K562 (cell line): ENCODE measurements around the gene SEC24A. TPM values are rescaled to one million over a fixed set of nuclear protein-coding genes. Genes with fewer than 3 reads are reported as not detected.

Experiments
- BCOR ChIP-seq: fragments of 450-650 bp; IDR thresholded peaks from 2 replicates; pipeline ENCODE4 v1.6.1; 2016
- FOXK2 ChIP-seq, 2 experiments: fragments of 450-650 bp; IDR thresholded peaks in 1 of 2; conservative IDR thresholded peaks in 1 of 2; 2 replicates each; pipeline ENCODE4 v1.6.1; 2016; ENCODE audit warnings: low read depth in 2 of 2, mild to moderate bottlenecking in 1 of 2
- MTA3 ChIP-seq: fragments of 450-650 bp; formaldehyde crosslinking; IDR thresholded peaks from 2 replicates; pipeline ENCODE4 v1.6.1; 2017; ENCODE audit warnings: mild to moderate bottlenecking, borderline replicate concordance
- POU5F1 ChIP-seq: fragments of 150-350 bp; IDR thresholded peaks from 2 replicates; pipeline ENCODE4 v1.6.1; 2014; ENCODE audit warnings: borderline replicate concordance, low read length, low read depth, mild to moderate bottlenecking; ENCODE audit not compliant: partially characterized antibody
- PURB ChIP-seq: sonication (generic); formaldehyde crosslinking; IDR thresholded peaks from 2 replicates; pipeline ENCODE4 v1.9.0; 2021; ENCODE audit warnings: low read depth, mild to moderate bottlenecking, missing genetic modification reagents
- STAG1 ChIP-seq: sonication (generic); formaldehyde crosslinking; IDR thresholded peaks from 2 replicates; pipeline ENCODE4 v1.5.0; 2020; ENCODE audit warnings: missing genetic modification reagents, borderline replicate concordance
- TOE1 ChIP-seq, 2 experiments: fragments of 450-650 bp in 1 of 2; sonication (generic) in 1 of 2; formaldehyde crosslinking in 1 of 2; IDR thresholded peaks; 2 replicates each; pipeline versions ENCODE4 v1.7.1 to v1.8.0; 2016 to 2022; ENCODE audit warnings: borderline replicate concordance in 2 of 2, mild to moderate bottlenecking in 2 of 2, antibody characterized with exemption in 1 of 2, inconsistent platforms in 1 of 2, low read depth in 1 of 2, missing genetic modification reagents in 1 of 2, moderate library complexity in 1 of 2
- ZBTB7A ChIP-seq: IDR thresholded peaks from 2 replicates; pipeline ENCODE4 v1.6.1; 2011; ENCODE audit warnings: low read depth, mild to moderate bottlenecking, low read length, moderate library complexity, borderline replicate concordance; ENCODE audit not compliant: control insufficient read depth
- ZKSCAN3 ChIP-seq: fragments of 250-450 bp; sonication (Bioruptor Pico); IDR thresholded peaks from 2 replicates; pipeline ENCODE4 v1.4.0; 2020
- ZNF197 ChIP-seq: fragments of 200-800 bp; sonication (Bioruptor generic); IDR thresholded peaks from 2 replicates; pipeline ENCODE4 v1.6.1; 2016; ENCODE audit warnings: low read depth, missing genetic modification characterization, missing compliant biosample characterization
- ZNF57 ChIP-seq: fragments of 450-650 bp; formaldehyde crosslinking; IDR thresholded peaks from 2 replicates; pipeline ENCODE4 v1.4.0; 2020; ENCODE audit warnings: mild to moderate bottlenecking, moderate library complexity
- ZNF785 ChIP-seq: fragments of 250-450 bp; sonication (Bioruptor Pico); IDR thresholded peaks from 2 replicates; pipeline ENCODE4 v1.4.0; 2020; ENCODE audit warnings: mild to moderate bottlenecking
- polyA plus RNA-seq, 8 experiments: library from polyadenylated mRNA; depleted of rRNA in 4 of 8; stranded (reverse) in 5 of 8; unstranded in 3 of 8; fragments of >200 nt; fragmentation: Nextera tagmentation in 2 of 8; fragmentation: Illumina TruSeq in 1 of 8; extraction: Ambion mirVana in 2 of 8; extraction: Trizol in 1 of 8; gene quantifications; 2 replicates each; pipeline versions ENCODE4 v1.2.1 to v1.2.3, GENCODE V29; 2011 to 2014; ENCODE audit warnings: inconsistent platforms in 1 of 8, missing spikeins in 1 of 8
- total RNA-seq, 7 experiments: library from RNA; depleted of rRNA in 6 of 7; stranded (reverse); fragments of >200 nt in 6 of 7; fragmentation: Illumina TruSeq in 2 of 7; extraction: Trizol in 2 of 7; gene quantifications; 2 replicates each; pipeline versions ENCODE4 v1.2.1 to v1.2.3, GENCODE V29; 2011 to 2021; ENCODE audit warnings: low replicate concordance in 1 of 7
- TF ChIP-seq, protein P1 (sequence below): sonication (generic); formaldehyde crosslinking; IDR thresholded peaks from 2 replicates; pipeline ENCODE4 v1.5.0; 2020; ENCODE audit warnings: missing genetic modification reagents
- TF ChIP-seq, protein P2 (sequence below): fragments of 250-450 bp; sonication (Bioruptor Pico); IDR thresholded peaks from 2 replicates; pipeline ENCODE4 v1.8.0; 2022; ENCODE audit warnings: inconsistent platforms, mild to moderate bottlenecking, moderate library complexity, borderline replicate concordance
- TF ChIP-seq, protein P3 (sequence below): fragments of 450-650 bp; formaldehyde crosslinking; IDR thresholded peaks from 2 replicates; pipeline ENCODE4 v1.4.0; 2022; ENCODE audit warnings: mild to moderate bottlenecking, moderate library complexity
- TF ChIP-seq, protein P4 (sequence below): fragments of 250-450 bp; sonication (Bioruptor Pico); IDR thresholded peaks from 2 replicates; pipeline ENCODE4 v1.8.0; 2021; ENCODE audit warnings: mild to moderate bottlenecking, moderate library complexity
- TF ChIP-seq, protein P5 (sequence below), 3 experiments: fragments of 200-800 bp in 1 of 3; fragments of 250-450 bp in 1 of 3; fragments of 450-650 bp in 1 of 3; sonication (Bioruptor Pico) in 1 of 3; sonication (Bioruptor generic) in 1 of 3; formaldehyde crosslinking in 1 of 3; IDR thresholded peaks; 2 replicates each; pipeline versions ENCODE4 v1.6.1 to v1.8.0; 2016 to 2022; ENCODE audit warnings: mild to moderate bottlenecking in 2 of 3, missing genetic modification characterization in 2 of 3, missing compliant biosample characterization in 1 of 3, moderate library complexity in 1 of 3

The SEC24A gene
- total and polyA plus RNA-seq, 9 of the 15 experiments (the other 6 are each of a cell fraction or from before 2014, with no cell fraction given), result 7.9 to 36.5 (median 17.5) TPM

DNA sequence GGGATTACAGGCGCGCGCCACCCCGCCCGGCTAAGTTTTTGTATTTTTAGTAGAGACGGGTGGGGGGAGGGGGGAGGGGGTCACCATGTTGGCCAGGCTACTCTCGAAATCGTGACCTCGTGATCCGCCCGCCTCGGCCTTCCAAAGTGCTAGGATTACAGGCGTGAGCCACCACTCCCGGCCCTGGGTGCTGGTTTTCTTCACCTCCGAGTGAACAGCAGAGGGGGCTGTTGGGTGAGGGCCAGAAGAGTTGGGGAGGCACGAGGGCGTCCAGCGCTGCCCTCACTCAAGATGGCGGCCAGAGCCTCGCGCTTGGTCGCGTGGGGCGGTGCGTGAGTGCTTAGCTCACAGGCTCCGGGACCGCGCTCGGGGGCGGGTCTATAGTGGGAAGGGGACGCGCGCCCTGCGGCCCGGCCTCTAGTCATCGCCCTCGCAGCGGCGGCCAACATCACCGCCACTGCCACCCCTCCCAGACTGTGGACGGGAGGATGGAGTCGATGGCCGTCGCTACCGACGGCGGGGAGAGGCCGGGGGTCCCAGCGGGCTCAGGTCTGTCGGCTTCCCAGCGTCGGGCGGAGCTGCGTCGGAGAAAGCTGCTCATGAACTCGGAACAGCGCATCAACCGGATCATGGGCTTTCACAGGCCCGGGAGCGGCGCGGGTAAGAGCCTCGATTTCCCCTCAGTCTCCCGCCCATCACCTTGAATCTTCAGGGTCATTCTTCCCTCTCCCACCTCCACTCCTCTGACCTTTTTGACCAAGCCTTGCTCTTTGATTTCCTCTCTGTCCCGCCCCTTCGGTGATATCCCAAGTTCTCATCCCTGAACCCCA lies 89.8 kb downstream of the SEC24A start, which contains the start of gene CAMLG (continued):
- TF ChIP-seq, protein P1, sequence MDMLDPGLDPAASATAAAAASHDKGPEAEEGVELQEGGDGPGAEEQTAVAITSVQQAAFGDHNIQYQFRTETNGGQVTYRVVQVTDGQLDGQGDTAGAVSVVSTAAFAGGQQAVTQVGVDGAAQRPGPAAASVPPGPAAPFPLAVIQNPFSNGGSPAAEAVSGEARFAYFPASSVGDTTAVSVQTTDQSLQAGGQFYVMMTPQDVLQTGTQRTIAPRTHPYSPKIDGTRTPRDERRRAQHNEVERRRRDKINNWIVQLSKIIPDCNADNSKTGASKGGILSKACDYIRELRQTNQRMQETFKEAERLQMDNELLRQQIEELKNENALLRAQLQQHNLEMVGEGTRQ (CRISPR knock-in tag), result peak; percentile 87
- TF ChIP-seq, protein P2, sequence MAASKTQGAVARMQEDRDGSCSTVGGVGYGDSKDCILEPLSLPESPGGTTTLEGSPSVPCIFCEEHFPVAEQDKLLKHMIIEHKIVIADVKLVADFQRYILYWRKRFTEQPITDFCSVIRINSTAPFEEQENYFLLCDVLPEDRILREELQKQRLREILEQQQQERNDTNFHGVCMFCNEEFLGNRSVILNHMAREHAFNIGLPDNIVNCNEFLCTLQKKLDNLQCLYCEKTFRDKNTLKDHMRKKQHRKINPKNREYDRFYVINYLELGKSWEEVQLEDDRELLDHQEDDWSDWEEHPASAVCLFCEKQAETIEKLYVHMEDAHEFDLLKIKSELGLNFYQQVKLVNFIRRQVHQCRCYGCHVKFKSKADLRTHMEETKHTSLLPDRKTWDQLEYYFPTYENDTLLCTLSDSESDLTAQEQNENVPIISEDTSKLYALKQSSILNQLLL (CRISPR knock-in tag), result no peak
- TF ChIP-seq, protein P3, sequence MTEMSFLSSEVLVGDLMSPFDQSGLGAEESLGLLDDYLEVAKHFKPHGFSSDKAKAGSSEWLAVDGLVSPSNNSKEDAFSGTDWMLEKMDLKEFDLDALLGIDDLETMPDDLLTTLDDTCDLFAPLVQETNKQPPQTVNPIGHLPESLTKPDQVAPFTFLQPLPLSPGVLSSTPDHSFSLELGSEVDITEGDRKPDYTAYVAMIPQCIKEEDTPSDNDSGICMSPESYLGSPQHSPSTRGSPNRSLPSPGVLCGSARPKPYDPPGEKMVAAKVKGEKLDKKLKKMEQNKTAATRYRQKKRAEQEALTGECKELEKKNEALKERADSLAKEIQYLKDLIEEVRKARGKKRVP (CRISPR knock-in tag), result no peak
- TF ChIP-seq STAG1 (CRISPR knock-in tag), result no peak; the same call in 1 of the 2 replicates
- TF ChIP-seq POU5F1, result no peak
- no peak for TF ChIP-seq ZNF785
- no peak for TF ChIP-seq BCOR
- TF ChIP-seq FOXK2 (conservative IDR thresholded peaks at IDR 0.05 in 1 of 2, IDR thresholded peaks at IDR 0.05 in 1 of 2; ENCODE audit: low read depth in 2 of 2), result 0 out of 4 replicates have a peak, but pooled peaks of 1 of the 2 experiments have one; percentile 13
- TF ChIP-seq ZKSCAN3 (CRISPR knock-in tag), result no peak
- TF ChIP-seq PURB, result no peak
- no peak for TF ChIP-seq ZNF57 (CRISPR knock-in tag)
- TF ChIP-seq ZNF197 (CRISPR knock-in tag), result 0 out of 2 replicates have a peak, but pooled peaks have one; percentile 36
- TF ChIP-seq TOE1 (IDR thresholded peaks at IDR 0.05; ENCODE audit: borderline replicate concordance), result peak; percentile 86
- TF ChIP-seq TOE1 (CRISPR knock-in tag; IDR thresholded peaks at IDR 0.05; ENCODE audit: borderline replicate concordance, low read depth), result 0 out of 2 replicates have a peak, but pooled peaks have one; percentile 44
- TF ChIP-seq MTA3, result peak; percentile 78; the same call in 1 of the 2 replicates
- TF ChIP-seq ZBTB7A, result peak; percentile 87
- TF ChIP-seq, protein P4, sequence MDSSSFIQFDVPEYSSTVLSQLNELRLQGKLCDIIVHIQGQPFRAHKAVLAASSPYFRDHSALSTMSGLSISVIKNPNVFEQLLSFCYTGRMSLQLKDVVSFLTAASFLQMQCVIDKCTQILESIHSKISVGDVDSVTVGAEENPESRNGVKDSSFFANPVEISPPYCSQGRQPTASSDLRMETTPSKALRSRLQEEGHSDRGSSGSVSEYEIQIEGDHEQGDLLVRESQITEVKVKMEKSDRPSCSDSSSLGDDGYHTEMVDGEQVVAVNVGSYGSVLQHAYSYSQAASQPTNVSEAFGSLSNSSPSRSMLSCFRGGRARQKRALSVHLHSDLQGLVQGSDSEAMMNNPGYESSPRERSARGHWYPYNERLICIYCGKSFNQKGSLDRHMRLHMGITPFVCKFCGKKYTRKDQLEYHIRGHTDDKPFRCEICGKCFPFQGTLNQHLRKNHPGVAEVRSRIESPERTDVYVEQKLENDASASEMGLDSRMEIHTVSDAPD (CRISPR knock-in tag), result no peak
- TF ChIP-seq, protein P5, sequence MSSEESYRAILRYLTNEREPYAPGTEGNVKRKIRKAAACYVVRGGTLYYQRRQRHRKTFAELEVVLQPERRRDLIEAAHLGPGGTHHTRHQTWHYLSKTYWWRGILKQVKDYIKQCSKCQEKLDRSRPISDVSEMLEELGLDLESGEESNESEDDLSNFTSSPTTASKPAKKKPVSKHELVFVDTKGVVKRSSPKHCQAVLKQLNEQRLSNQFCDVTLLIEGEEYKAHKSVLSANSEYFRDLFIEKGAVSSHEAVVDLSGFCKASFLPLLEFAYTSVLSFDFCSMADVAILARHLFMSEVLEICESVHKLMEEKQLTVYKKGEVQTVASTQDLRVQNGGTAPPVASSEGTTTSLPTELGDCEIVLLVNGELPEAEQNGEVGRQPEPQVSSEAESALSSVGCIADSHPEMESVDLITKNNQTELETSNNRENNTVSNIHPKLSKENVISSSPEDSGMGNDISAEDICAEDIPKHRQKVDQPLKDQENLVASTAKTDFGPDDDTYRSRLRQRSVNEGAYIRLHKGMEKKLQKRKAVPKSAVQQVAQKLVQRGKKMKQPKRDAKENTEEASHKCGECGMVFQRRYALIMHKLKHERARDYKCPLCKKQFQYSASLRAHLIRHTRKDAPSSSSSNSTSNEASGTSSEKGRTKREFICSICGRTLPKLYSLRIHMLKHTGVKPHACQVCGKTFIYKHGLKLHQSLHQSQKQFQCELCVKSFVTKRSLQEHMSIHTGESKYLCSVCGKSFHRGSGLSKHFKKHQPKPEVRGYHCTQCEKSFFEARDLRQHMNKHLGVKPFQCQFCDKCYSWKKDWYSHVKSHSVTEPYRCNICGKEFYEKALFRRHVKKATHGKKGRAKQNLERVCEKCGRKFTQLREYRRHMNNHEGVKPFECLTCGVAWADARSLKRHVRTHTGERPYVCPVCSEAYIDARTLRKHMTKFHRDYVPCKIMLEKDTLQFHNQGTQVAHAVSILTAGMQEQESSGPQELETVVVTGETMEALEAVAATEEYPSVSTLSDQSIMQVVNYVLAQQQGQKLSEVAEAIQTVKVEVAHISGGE (CRISPR knock-in tag; IDR thresholded peaks at IDR 0.05), result no peak
